ENCODE results near the gene ARHGAP18. TPM values are rescaled to one million over a fixed set of nuclear protein-coding genes. Genes with fewer than 3 reads are reported as not detected.

The ARHGAP18 gene
- total RNA-seq, 1 experiment from 2014 or later, result 2.4 TPM

DNA sequence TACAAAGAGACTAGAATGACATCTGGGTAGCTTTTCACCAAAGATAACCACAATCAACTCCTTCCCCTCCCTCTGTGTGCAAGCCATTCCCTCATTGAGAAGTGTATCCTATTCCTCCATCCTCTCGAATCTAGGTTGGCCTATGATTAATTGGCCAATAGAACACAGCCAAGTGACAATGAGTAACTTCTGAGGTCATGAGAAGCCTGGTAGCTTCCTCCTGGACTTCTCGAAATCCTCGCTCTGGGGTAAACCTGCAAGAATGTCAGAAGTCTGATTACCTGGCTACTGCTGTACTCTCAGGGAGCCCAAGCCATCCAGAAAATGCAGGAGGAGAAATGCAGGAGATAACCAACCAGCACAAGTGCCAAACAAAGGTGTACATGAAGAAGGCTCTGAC, 13.1 kb downstream of the ARHGAP18 start:
- H3K79me2 ChIP-seq (ENCODE audit: insufficient read depth, low read length), result no peaks in the 10 kb centered on the region
- no peak overlapping the region for H4K91ac ChIP-seq (ENCODE audit: insufficient read length, low read depth, low read length)
- H2AK5ac ChIP-seq (ENCODE audit: insufficient read length, low read length), result no peak overlapping the region
- Mint-ChIP-seq H3K36me3 (ENCODE audit: insufficient read depth in 1 of 3, low read depth in 3 of 3) (no peaks in the 10 kb centered on the region; a peak in 1 of 7 replicates), H3K27me3 (ENCODE audit: low read depth) (no peaks in the 10 kb centered on the region), H3K4me1 (peaks cover 15 to 16% of the 10 kb centered on the region in 2 experiments), H3K9me3 (no peaks in the 10 kb centered on the region), H3K4me3 (no peak overlapping the region), H3K27ac (peak overlapping the region in 2 of 3 experiments; percentile 31 to 92; a peak in 2 of 7 replicates)
- no peak overlapping the region for H3K56ac ChIP-seq (ENCODE audit: insufficient read length, low read depth, low read length)
- H3K9ac ChIP-seq (ENCODE audit: extremely low read depth, insufficient read length, low read length), result no peak overlapping the region
- H3K4me1 ChIP-seq (ENCODE audit: insufficient read depth, low read length), result no peaks in the 10 kb centered on the region
- no peak overlapping the region for H2BK15ac ChIP-seq (ENCODE audit: low read depth, low read length)
- H4K20me1 ChIP-seq (ENCODE audit: control insufficient read depth, insufficient read depth, insufficient read length), result no peaks in the 10 kb centered on the region
- no peak overlapping the region for H3K4ac ChIP-seq (ENCODE audit: low read depth, low read length)
- no peak overlapping the region for H3K23ac ChIP-seq (ENCODE audit: insufficient read length, low read depth, low read length)
- H3K9me3 ChIP-seq (ENCODE audit: control insufficient read depth, low read depth, low read length), result no peaks in the 10 kb centered on the region
- no peak overlapping the region for H2BK20ac ChIP-seq (ENCODE audit: low read depth, low read length, poor library complexity, severe bottlenecking)
- no peak overlapping the region for H3K27ac ChIP-seq (ENCODE audit: insufficient read length, low read depth, low read length)
- no peak overlapping the region for H3K14ac ChIP-seq (ENCODE audit: insufficient read depth, low read length)
- H3K79me1 ChIP-seq (ENCODE audit: insufficient read depth, low read depth, low read length, poor library complexity, severe bottlenecking), result no peaks in the 10 kb centered on the region
- no peak overlapping the region for H3K18ac ChIP-seq (ENCODE audit: insufficient read length, low read depth, low read length)
- H2BK5ac ChIP-seq (ENCODE audit: insufficient read length, low read length), result no peak overlapping the region
- DNase-seq, result no peak
- no peak overlapping the region for H3K4me2 ChIP-seq (ENCODE audit: insufficient read depth, insufficient read length, low read length)
- H2BK12ac ChIP-seq (ENCODE audit: insufficient read length, low read depth, low read length), result no peak overlapping the region
- no peak overlapping the region for H2BK120ac ChIP-seq (ENCODE audit: low read depth, low read length, poor library complexity, severe bottlenecking)
- H4K8ac ChIP-seq (replicated peaks; ENCODE audit: insufficient read length, low read depth, low read length), result no peak overlapping the region
- no peak overlapping the region for H3T11ph ChIP-seq (ENCODE audit: low read length)
- no CpG with 5 or more reads among the region's 3 CpGs for WGBS (ENCODE audit: extremely low coverage, insufficient read length, low lambda C conversion rate)
- H3K27me3 ChIP-seq (ENCODE audit: insufficient read depth, low read length), result no peaks in the 10 kb centered on the region
- TF ChIP-seq, protein P1, sequence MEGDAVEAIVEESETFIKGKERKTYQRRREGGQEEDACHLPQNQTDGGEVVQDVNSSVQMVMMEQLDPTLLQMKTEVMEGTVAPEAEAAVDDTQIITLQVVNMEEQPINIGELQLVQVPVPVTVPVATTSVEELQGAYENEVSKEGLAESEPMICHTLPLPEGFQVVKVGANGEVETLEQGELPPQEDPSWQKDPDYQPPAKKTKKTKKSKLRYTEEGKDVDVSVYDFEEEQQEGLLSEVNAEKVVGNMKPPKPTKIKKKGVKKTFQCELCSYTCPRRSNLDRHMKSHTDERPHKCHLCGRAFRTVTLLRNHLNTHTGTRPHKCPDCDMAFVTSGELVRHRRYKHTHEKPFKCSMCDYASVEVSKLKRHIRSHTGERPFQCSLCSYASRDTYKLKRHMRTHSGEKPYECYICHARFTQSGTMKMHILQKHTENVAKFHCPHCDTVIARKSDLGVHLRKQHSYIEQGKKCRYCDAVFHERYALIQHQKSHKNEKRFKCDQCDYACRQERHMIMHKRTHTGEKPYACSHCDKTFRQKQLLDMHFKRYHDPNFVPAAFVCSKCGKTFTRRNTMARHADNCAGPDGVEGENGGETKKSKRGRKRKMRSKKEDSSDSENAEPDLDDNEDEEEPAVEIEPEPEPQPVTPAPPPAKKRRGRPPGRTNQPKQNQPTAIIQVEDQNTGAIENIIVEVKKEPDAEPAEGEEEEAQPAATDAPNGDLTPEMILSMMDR (conservative IDR thresholded peaks at IDR 0.05), result no peak
- no peaks in the 10 kb centered on the region for H3K23me2 ChIP-seq (ENCODE audit: insufficient read length, low read depth, low read length, poor library complexity, severe bottlenecking)
- H4K5ac ChIP-seq (ENCODE audit: insufficient read length, low read depth, low read length), result no peak overlapping the region
- no peak overlapping the region for H2AFZ ChIP-seq (ENCODE audit: low read length)
